Loucy (cell line): ENCODE results near the gene LBH.

Experiments
- CTCF ChIP-seq: fragments of 200-600 bp; sonication (generic); conservative IDR thresholded peaks from 2 replicates; pipeline ENCODE4 v1.5.1; 2014; ENCODE audit warnings: mild to moderate bottlenecking, antibody characterized with exemption, low read length
- EZH2phosphoT487 ChIP-seq: fragments of 200-600 bp; IDR thresholded peaks from 2 replicates; pipeline ENCODE4 v1.6.1; 2018; ENCODE audit warnings: antibody characterized with exemption, mild to moderate bottlenecking, moderate library complexity, borderline replicate concordance

- TF ChIP-seq CTCF (no peak), EZH2phosphoT487 (no peak)
These were observed 76.9 kb downstream of the LBH start for GRCh38 chr2:30308280-30308679.
